ENCODE data around the gene MSH5. TPM values are rescaled to one million over a fixed set of nuclear protein-coding genes. Genes with fewer than 3 reads are reported as not detected.

The MSH5 gene
- polyA plus RNA-seq, 2 of the 4 experiments (the other 2 are of a cell fraction): 17.4 to 36.5 TPM

- CTCF ChIA-PET: no interaction called here
- H3K4me3 ChIP-seq: no peak overlapping the region
Measured at GRCh38 chr6:31719001-31719400, 20.8 kb upstream of the MSH5 start.

More at GRCh38 chr6:31719001-31719400, 20.8 kb upstream of the MSH5 start:
- H3K27ac ChIP-seq: no peak overlapping the region
- FAIRE-seq: no peak
- no peak overlapping the region for H3K4me2 ChIP-seq
- H3K4me1 ChIP-seq: no peaks in the 10 kb centered on the region
- H3K9me3 ChIP-seq: no peaks in the 10 kb centered on the region
- no peak for DNase-seq (ENCODE audit: low read depth in 1 of 2, low spot score in 1 of 2)
- POLR2A ChIA-PET: no interaction called here
- no peak for ATAC-seq
- WGBS (ENCODE audit: missing lambda C conversion rate): 65% methylated on average over 6 of the region's 6 CpGs
- TF ChIP-seq PBX3 (IDR thresholded peaks at IDR 0.05) (no peak), PHF8 (IDR thresholded peaks at IDR 0.05; ENCODE audit: borderline replicate concordance, low read depth) (no peak), HEYL (CRISPR knock-in tag; IDR thresholded peaks at IDR 0.05) (no peak), JUNB (IDR thresholded peaks at IDR 0.05) (no peak), REST (IDR thresholded peaks at IDR 0.05) (no peak), FOSB (CRISPR knock-in tag; IDR thresholded peaks at IDR 0.05) (no peak), CEBPB (IDR thresholded peaks at IDR 0.05) (no peak), SREBF2 (IDR thresholded peaks at IDR 0.05) (no peak), ESRRA (IDR thresholded peaks at IDR 0.05; ENCODE audit: borderline replicate concordance, low read length) (no peak), BCL3 (IDR thresholded peaks at IDR 0.05) (no peak), RNF2 (IDR thresholded peaks at IDR 0.05; ENCODE audit: borderline replicate concordance, low read depth) (no peak), CTCF (IDR thresholded peaks at IDR 0.05) (no peak), HOXB5 (CRISPR knock-in tag; IDR thresholded peaks at IDR 0.05) (no peak), ATOH8 (CRISPR knock-in tag; IDR thresholded peaks at IDR 0.05; ENCODE audit: low read depth) (no peak)
- TF ChIP-seq, protein P1, sequence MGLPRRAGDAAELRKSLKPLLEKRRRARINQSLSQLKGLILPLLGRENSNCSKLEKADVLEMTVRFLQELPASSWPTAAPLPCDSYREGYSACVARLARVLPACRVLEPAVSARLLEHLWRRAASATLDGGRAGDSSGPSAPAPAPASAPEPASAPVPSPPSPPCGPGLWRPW (IDR thresholded peaks at IDR 0.05): no peak

Data from A549 (cell line).